ENCODE results near the gene GALNT10. TPM values are rescaled to one million over a fixed set of nuclear protein-coding genes. Genes with fewer than 3 reads are reported as not detected.

Gene GALNT10
- polyA plus RNA-seq, 1 of the 3 experiments (the other 2 are of a cell fraction) = 56.3 TPM

- no peak for DNase-seq
- Histone ChIP-seq H3F3A (replicated peaks; ENCODE audit: insufficient read depth) (peaks cover 35% of the 10 kb centered on the region), H3K79me2 (ENCODE audit: insufficient read depth) (peaks cover 76% of the 10 kb centered on the region), H3K27ac (ENCODE audit: low read depth in 2 of 2, low read length in 1 of 2) (peak overlapping the region; percentile 85 to 96), H2AFZ (ENCODE audit: low read depth) (peak overlapping the region; percentile 65; the same call in 1 of the 2 replicates), H3K27me3 (ENCODE audit: insufficient read depth) (no peaks in the 10 kb centered on the region), H4K20me1 (ENCODE audit: insufficient read depth) (no peaks in the 10 kb centered on the region), H3K36me3 (replicated peaks in 1 of 2; ENCODE audit: control insufficient read depth in 1 of 2, insufficient read depth in 2 of 2, low read length in 1 of 2) (peaks cover 10 to 15% of the 10 kb centered on the region in 2 experiments), H3K4me2 (peak overlapping the region; percentile 75), H3K4me1 (ENCODE audit: control insufficient read depth in 1 of 2, insufficient read depth in 2 of 2, low read depth in 1 of 2, low read length in 1 of 2) (peaks cover 6 to 40% of the 10 kb centered on the region in 2 experiments; a peak in 3 of 4 replicates), H3K9me3 (no peaks in the 10 kb centered on the region), H3K9me2 (no peaks in the 10 kb centered on the region), H3K4me3 (ENCODE audit: low read depth in 2 of 2, low read length in 1 of 2) (no peak overlapping the region), H3K9ac (peak overlapping the region; percentile 76)
- CTCF ChIA-PET = interaction anchor here (0.6 kb wide), 1 partner anchor 126 kb away, joined by 3 read pairs; no protein-coding TSS in a partner anchor
- WGBS (ENCODE audit: low lambda C conversion rate) = 32% methylated on average over 8 of the region's 8 CpGs
- POLR2A ChIA-PET = no interaction called here
- TF ChIP-seq PBX3 (IDR thresholded peaks at IDR 0.05) (peak; percentile 80), JUND (IDR thresholded peaks at IDR 0.05) (peak; percentile 44), USF2 (IDR thresholded peaks at IDR 0.05; ENCODE audit: borderline replicate concordance, low read depth, low read length) (no peak), NRF1 (IDR thresholded peaks at IDR 0.05; ENCODE audit: low read depth, low read length) (no peak), NFIC (IDR thresholded peaks at IDR 0.05; ENCODE audit: borderline replicate concordance) (0 out of 2 replicates have a peak, but pooled peaks have one; percentile 36), IRF3 (IDR thresholded peaks at IDR 0.05; ENCODE audit: low read depth, low read length) (no peak), CTCF (IDR thresholded peaks at IDR 0.05) (no peak), EZH2phosphoT487 (IDR thresholded peaks at IDR 0.05; ENCODE audit: borderline replicate concordance, low read depth) (no peak), ELF1 (IDR thresholded peaks at IDR 0.05) (0 out of 2 replicates have a peak, but pooled peaks have one; percentile 27), MAX (IDR thresholded peaks at IDR 0.05; ENCODE audit: low read depth) (peak; percentile 77), GABPA (IDR thresholded peaks at IDR 0.05; ENCODE audit: low read depth) (no peak; the same call in 1 of the 2 replicates), GATA2 (CRISPR knock-in tag; IDR thresholded peaks at IDR 0.05) (no peak), REST (IDR thresholded peaks at IDR 0.05; ENCODE audit: low read depth, low read length) (peak; percentile 27; the same call in 1 of the 2 replicates), FOSL2 (IDR thresholded peaks at IDR 0.05; ENCODE audit: borderline replicate concordance, low read depth) (no peak), CHD2 (IDR thresholded peaks at IDR 0.05; ENCODE audit: low read length, partially characterized antibody) (no peak), FOXJ3 (CRISPR knock-in tag; IDR thresholded peaks at IDR 0.05) (no peak), TAF1 (IDR thresholded peaks at IDR 0.05; ENCODE audit: borderline replicate concordance, low read depth, low read length) (no peak), YY1 (IDR thresholded peaks at IDR 0.05; ENCODE audit: low read depth) (peak; percentile 46; the same call in 1 of the 2 replicates), POLR2AphosphoS5 (IDR thresholded peaks at IDR 0.05; ENCODE audit: low read depth, low read length) (peak; percentile 18; the same call in 1 of the 2 replicates), RCOR1 (IDR thresholded peaks at IDR 0.05; ENCODE audit: low read length) (no peak), RAD21 (IDR thresholded peaks at IDR 0.05; ENCODE audit: low read length) (no peak), TCF12 (IDR thresholded peaks at IDR 0.05) (peak; percentile 76), USF1 (IDR thresholded peaks at IDR 0.05; ENCODE audit: borderline replicate concordance, low read depth) (no peak), SIN3A (IDR thresholded peaks at IDR 0.05; ENCODE audit: borderline replicate concordance, low read depth, low read length) (0 out of 2 replicates have a peak, but pooled peaks have one; percentile 41)
Measured at GRCh38 chr5:154221371-154221896, 30.9 kb downstream of the GALNT10 start.
